Heart left ventricle (tissue), 16 donors: Measurements from ENCODE around the gene HTR5A. TPM values are rescaled to one million over a fixed set of nuclear protein-coding genes. Genes with fewer than 3 reads are reported as not detected.

ENCODE experiments used
- ATAC-seq, 4 donors: fragments of 200-7000 bp; cut with Tn5 transposase; one replicate each; pipeline ENCODE4 v1.9.1; 2020 to 2022; ENCODE audit warnings: moderate library complexity in 4 of 4, mild to moderate bottlenecking in 3 of 4, moderate number of reproducible peaks in 1 of 4
- DNase-seq, 5 donors: peaks; one replicate each; pipeline ENCODE4 v3.0.0-alpha.2; 2020
- H3K27ac ChIP-seq, 12 donors: fragments of 200-600 bp; sonication (generic) in 4 of 12; one replicate each; pipeline versions ENCODE4 v1.5.0 to v1.8.0; 2016 to 2022; ENCODE audit warnings: mild to moderate bottlenecking in 2 of 12
- H3K27me3 ChIP-seq, 9 donors: fragments of 200-600 bp; sonication (generic) in 2 of 9; one replicate each; pipeline versions ENCODE4 v1.5.1 to v1.8.0; 2016 to 2022; ENCODE audit warnings: mild to moderate bottlenecking in 3 of 9
- H3K36me3 ChIP-seq, 9 donors: fragments of 200-600 bp; sonication (generic) in 2 of 9; one replicate each; pipeline versions ENCODE4 v1.5.0 to v1.8.0; 2018 to 2022; ENCODE audit warnings: mild to moderate bottlenecking in 2 of 9
- H3K4me1 ChIP-seq, 12 donors: fragments of 200-600 bp; sonication (generic) in 4 of 12; one replicate each; pipeline versions ENCODE4 v1.5.0 to v1.8.0; 2016 to 2022; ENCODE audit warnings: mild to moderate bottlenecking in 3 of 12
- H3K4me3 ChIP-seq, 12 donors: fragments of 200-600 bp; sonication (generic) in 4 of 12; one replicate each; pipeline versions ENCODE4 v1.5.0 to v1.8.0; 2017 to 2022; ENCODE audit warnings: mild to moderate bottlenecking in 9 of 12, moderate library complexity in 4 of 12
- H3K9me3 ChIP-seq, 12 donors: fragments of 200-600 bp; sonication (generic) in 4 of 12; one replicate each; pipeline versions ENCODE4 v1.5.0 to v1.8.0; 2016 to 2022; ENCODE audit warnings: mild to moderate bottlenecking in 1 of 12
- POLR2A ChIP-seq, 2 donors: fragments of 450-650 bp; IDR thresholded peaks; one replicate each; pipeline ENCODE4 v1.6.1; 2017; ENCODE audit warnings: antibody characterized with exemption in 2 of 2, mild to moderate bottlenecking in 2 of 2, moderate library complexity in 2 of 2
- WGBS, 4 donors: extraction: QIAGEN DNeasy Blood & Tissue Kit in 2 of 4; methylation state at CpG; one replicate each; pipeline versions ENCODE4 v1.1.5 to v1.1.7; 2013 to 2018; 5-methylcytosine and 5-hydroxymethylcytosine counted together
- intact Hi-C, 10 donors: fragments of 100-400 bp; cut with DNase I; formaldehyde crosslinking; loops; one replicate each; pipeline versions ENCODE4 v1.11.1 to v1.14.2; 2022
- polyA plus RNA-seq, 2 donors: library from polyadenylated mRNA; stranded (reverse); fragments of 200-250 nt; gene quantifications; one replicate each; pipeline ENCODE4 v1.2.3, GENCODE V29; 2013
- total RNA-seq, 9 donors: library from RNA; depleted of rRNA in 2 of 9; stranded (reverse); fragments of >200 nt in 2 of 9; fragmentation: NEBNext Ultra II Directional in 3 of 9; extraction: Animal tissue kit (Norgen Biotek cat#: 25700) in 3 of 9; gene quantifications; one replicate each; pipeline versions ENCODE4 v1.1.0 to v1.2.4, GENCODE V29; 2016 to 2023
- TF ChIP-seq, protein P1 (sequence below), 12 donors: fragments of 200-600 bp; sonication (generic) in 4 of 12; IDR thresholded peaks; one replicate each; pipeline versions ENCODE4 v1.5.0 to v1.8.0; 2018 to 2022; ENCODE audit warnings: antibody characterized with exemption in 12 of 12, mild to moderate bottlenecking in 5 of 12
- donor health status: ischemic (EF 13 %, LVEDD 7.1; RV severe dilation, severe dysfunction).
- donor health status: healthy with polysubstance abuse.
- donor health status: DM: no; HTN: yes; CAD: no.
- donor health status: DM: no; HTN: no; CAD: no.
- donor health status: ischemic (EF 25% LVEDD 6.9; RV normal size, moderate dysfunction).
- donor health status: ischemic (EF 25% LVEDD 5.7; RV mildly dilated, moderate dysfunction).
- donor health status: healthy.
- donor health status: DM: yes; HTN: yes; CAD: no.
- donor health status: ischemic (EF 35%, LVEDD 5.7; RV mildly dilated, moderate dysfunction).
- donor health status: nonischemic (EF 11% LVEDD 7.7; RV severe dilation, severe dysfunction).
- donor health status: DM: yes; HTN: yes; CAD: no.
- donor health status: PGD.
- donor health status: ischemic (EF 29% LVEDD 5.4; RV normal size, mild dysfunction).
- donor health status: nonischemic (EF 23%, LVEDD 6.1; RV moderate dilation, normal function).

HTR5A gene
- total and polyA plus RNA-seq, 11 donors, result not detected

DNA sequence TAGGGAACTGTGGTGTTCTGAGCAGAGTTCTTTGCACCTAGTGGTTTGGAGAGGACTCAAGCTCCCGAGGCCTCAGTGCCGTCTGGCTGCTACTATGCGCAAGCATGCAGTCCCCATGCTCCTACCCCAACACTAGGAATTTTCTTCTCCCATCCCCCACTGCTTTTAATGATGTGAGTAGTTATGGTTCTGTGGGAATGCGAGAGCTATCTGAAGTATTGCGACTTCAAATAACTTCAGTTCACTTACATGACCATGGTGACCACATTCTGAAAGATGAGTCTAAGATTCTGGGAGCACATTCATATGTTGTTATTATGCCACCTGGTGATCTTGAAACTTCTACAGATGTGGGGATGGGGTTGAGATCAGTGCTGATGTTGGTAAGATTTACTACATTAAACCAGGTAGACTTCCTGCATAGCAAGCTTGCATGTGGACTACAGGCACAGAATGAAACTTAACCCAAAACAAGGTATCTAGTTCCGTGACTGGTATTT lies 24.6 kb downstream of the HTR5A start:
- Histone ChIP-seq H3K27ac (no peak overlapping the region), H3K36me3 (no peaks in the 10 kb centered on the region), H3K4me3 (no peak overlapping the region), H3K27me3 (peaks cover 0 to 15% (median 0%) of the 10 kb centered on the region in 9 donors), H3K9me3 (peaks cover 0 to 1% (median 0%) of the 10 kb centered on the region in 12 donors), H3K4me1 (no peaks in the 10 kb centered on the region)
- no peak for TF ChIP-seq POLR2A (IDR thresholded peaks at IDR 0.05)
- TF ChIP-seq, protein P1, sequence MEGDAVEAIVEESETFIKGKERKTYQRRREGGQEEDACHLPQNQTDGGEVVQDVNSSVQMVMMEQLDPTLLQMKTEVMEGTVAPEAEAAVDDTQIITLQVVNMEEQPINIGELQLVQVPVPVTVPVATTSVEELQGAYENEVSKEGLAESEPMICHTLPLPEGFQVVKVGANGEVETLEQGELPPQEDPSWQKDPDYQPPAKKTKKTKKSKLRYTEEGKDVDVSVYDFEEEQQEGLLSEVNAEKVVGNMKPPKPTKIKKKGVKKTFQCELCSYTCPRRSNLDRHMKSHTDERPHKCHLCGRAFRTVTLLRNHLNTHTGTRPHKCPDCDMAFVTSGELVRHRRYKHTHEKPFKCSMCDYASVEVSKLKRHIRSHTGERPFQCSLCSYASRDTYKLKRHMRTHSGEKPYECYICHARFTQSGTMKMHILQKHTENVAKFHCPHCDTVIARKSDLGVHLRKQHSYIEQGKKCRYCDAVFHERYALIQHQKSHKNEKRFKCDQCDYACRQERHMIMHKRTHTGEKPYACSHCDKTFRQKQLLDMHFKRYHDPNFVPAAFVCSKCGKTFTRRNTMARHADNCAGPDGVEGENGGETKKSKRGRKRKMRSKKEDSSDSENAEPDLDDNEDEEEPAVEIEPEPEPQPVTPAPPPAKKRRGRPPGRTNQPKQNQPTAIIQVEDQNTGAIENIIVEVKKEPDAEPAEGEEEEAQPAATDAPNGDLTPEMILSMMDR (IDR thresholded peaks at IDR 0.05), result no peak
- intact Hi-C loops, result no loop called here
- 75 to 81% (median 78%) methylated on average over 6 of the region's 6 CpGs for WGBS, 4 donors
- DNase-seq, result no peak
- no peak for ATAC-seq

DNA sequence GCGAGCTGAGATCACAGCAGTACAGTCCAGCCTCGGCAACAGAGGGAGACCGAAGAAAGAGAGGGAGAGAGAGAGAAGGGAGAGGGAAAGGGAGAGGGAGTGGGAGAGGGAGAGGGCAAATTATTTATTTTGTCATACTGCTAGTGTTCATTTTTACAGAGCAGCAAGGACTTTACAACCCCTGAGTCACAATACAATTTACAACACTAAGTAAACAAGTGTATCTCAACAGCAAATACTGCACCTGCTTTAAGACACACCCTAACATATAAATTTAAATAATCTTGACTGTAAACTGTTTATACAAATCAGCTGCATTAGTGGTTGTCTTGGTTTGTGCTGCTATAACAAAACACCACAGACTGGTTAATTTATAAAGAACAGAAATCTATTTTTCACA lies 27.2 kb downstream of the HTR5A start:
- ATAC-seq, result no peak
- no peaks in the 10 kb centered on the region for H3K4me1 ChIP-seq
- TF ChIP-seq, protein P1 (IDR thresholded peaks at IDR 0.05), result no peak
- TF ChIP-seq POLR2A (IDR thresholded peaks at IDR 0.05), result no peak
- intact Hi-C loops, result no loop called here
- no peak overlapping the region for H3K4me3 ChIP-seq
- H3K27ac ChIP-seq, result no peak overlapping the region
- no peaks in the 10 kb centered on the region for H3K9me3 ChIP-seq
- H3K36me3 ChIP-seq, result no peaks in the 10 kb centered on the region
- 64 to 81% (median 72%) methylated on average over 3 of the region's 3 CpGs for WGBS, 4 donors
- DNase-seq, result no peak
- peaks cover 0 to 21% (median 0%) of the 10 kb centered on the region in 9 donors for H3K27me3 ChIP-seq

DNA sequence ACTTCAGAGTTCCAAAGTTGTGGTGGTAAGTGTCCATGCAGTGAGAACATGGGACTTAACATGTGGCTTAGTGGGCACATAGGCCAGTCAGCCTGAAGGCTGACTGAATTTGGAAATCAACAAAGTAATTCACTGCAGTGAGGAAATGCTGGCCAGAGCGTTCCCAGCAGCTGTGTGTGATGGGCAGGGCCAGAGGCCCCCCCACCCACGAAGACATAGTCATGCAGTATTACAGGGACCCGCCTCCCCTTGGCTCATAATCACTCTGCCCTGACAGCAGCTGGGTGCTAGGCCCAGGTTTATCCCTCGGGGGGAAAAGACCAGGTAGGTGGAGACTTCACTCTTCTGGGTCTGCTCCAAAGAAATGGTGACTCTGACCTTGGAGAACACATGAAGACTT lies 33.7 kb downstream of the HTR5A start:
- TF ChIP-seq, protein P1 (IDR thresholded peaks at IDR 0.05), result no peak
- TF ChIP-seq POLR2A (IDR thresholded peaks at IDR 0.05), result no peak
- no peak overlapping the region for H3K4me3 ChIP-seq
- intact Hi-C loops, result no loop called here
- no peaks in the 10 kb centered on the region for H3K4me1 ChIP-seq
- whole genome bisulfite sequencing, 4 donors, result 21 to 89% (median 53%) methylated on average over 2 to 4 of the region's 4 CpGs
- H3K36me3 ChIP-seq, result no peaks in the 10 kb centered on the region
- peaks cover 0 to 47% (median 10%) of the 10 kb centered on the region in 9 donors for H3K27me3 ChIP-seq
- no peaks in the 10 kb centered on the region for H3K9me3 ChIP-seq
- DNase-seq (no peak), ATAC-seq (no peak)
- H3K27ac ChIP-seq, result no peak overlapping the region

- Histone ChIP-seq H3K4me3 (no peak overlapping the region), H3K27ac (no peak overlapping the region), H3K4me1 (no peaks in the 10 kb centered on the region), H3K36me3 (no peaks in the 10 kb centered on the region), H3K9me3 (no peaks in the 10 kb centered on the region), H3K27me3 (peaks cover 0 to 50% (median 10%) of the 10 kb centered on the region in 9 donors)
- 67 to 72% (median 71%) methylated on average over 7 of the region's 7 CpGs for WGBS, 4 donors
- no peak for TF ChIP-seq POLR2A (IDR thresholded peaks at IDR 0.05)
- DNase-seq, result no peak
- intact Hi-C loops, result no loop called here
- ATAC-seq, result no peak
Observed at GRCh38 chr7:155104913-155105312, 34.8 kb downstream of the HTR5A start.

DNA sequence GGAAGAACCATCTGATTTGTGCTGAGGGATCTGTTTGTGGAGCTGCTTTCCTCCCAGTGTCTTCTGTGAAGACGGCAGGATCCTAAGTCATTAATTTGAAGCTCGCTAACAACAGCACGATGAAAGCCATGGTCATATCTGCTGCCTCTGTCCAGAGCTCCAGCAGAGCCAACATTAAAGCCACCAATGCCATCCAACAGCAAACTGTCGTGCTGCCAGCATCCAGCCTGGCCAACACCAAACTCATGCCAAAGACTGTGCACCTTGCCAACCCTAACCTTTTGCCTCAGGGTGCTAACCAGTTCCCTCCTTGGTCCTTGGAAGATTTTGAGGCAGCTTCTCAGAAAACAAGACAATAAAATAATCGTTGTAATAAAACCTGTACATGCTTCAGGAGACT lies 36.2 kb downstream of the HTR5A start:
- DNase-seq (no peak), ATAC-seq (no peak)
- WGBS, 4 donors, result 79 to 89% (median 85%) methylated on average over 5 of the region's 5 CpGs
- H3K27me3 ChIP-seq, result peaks cover 0 to 56% (median 10%) of the 10 kb centered on the region in 9 donors
- H3K9me3 ChIP-seq, result no peaks in the 10 kb centered on the region
- no peak for TF ChIP-seq POLR2A (IDR thresholded peaks at IDR 0.05)
- TF ChIP-seq, protein P1 (IDR thresholded peaks at IDR 0.05), result no peak
- H3K4me1 ChIP-seq, result no peaks in the 10 kb centered on the region
- H3K36me3 ChIP-seq, result no peaks in the 10 kb centered on the region
- intact Hi-C loops, result no loop called here
- no peak overlapping the region for H3K4me3 ChIP-seq
- no peak overlapping the region for H3K27ac ChIP-seq
